GM12878 (cell line): ENCODE results near the gene BUB3. TPM values are rescaled to one million over a fixed set of nuclear protein-coding genes. Genes with fewer than 3 reads are reported as not detected.

Experiments
- ATAC-seq: fragments of 200-7000 bp; cut with Tn5 transposase; 3 replicates; pipeline ENCODE4 v1.9.1; 2020; ENCODE audit warnings: mild to moderate bottlenecking, moderate library complexity
- BruUV-seq: library from RNA; stranded (reverse); fragments of 400-500 nt; replicated peaks from 2 replicates; lab custom pipeline; 2021; lab: Mats Ljungman, UMichigan
- CTCF ChIA-PET: fragments of 300-600 bp; sonication (Branson Sonifier 250); formaldehyde crosslinking; extraction: SDS; loops from one replicate; lab custom pipeline; 2021; ENCODE audit warnings: inconsistent platforms; lab: Yijun Ruan, JAX
- POLR2A ChIA-PET: fragments of 350-600 bp; formaldehyde crosslinking; extraction: SDS; loops from one replicate; lab custom pipeline; 2021; ENCODE audit warnings: inconsistent platforms; lab: Charles Lee
- RAD21 ChIA-PET: fragments of 300-600 bp; sonication (Branson Sonifier 250); formaldehyde crosslinking; loops from one replicate; lab custom pipeline; 2023; ENCODE audit warnings: antibody characterized with exemption; ENCODE audit not compliant: unreplicated experiment; lab: Charles Lee
- SMC1A ChIA-PET: fragments of 300-600 bp; sonication (Branson Sonifier 250); formaldehyde crosslinking; loops from one replicate; lab custom pipeline; 2023; ENCODE audit not compliant: unreplicated experiment, uncharacterized antibody; lab: Charles Lee
- DNase-seq: peaks from one replicate; pipeline ENCODE4 v3.0.0-alpha.2; 2011; ENCODE audit warnings: low read depth, low spot score
- FAIRE-seq: peaks from 3 replicates; lab custom pipeline; 2011; peaks lifted over from hg19 to GRCh38; lab: Jason Lieb, UNC
- H2AFZ ChIP-seq: 2 replicates; pipeline ENCODE4 v1.6.0; 2011; ENCODE audit warnings: low read depth, low read length, control low read depth; ENCODE audit not compliant: control insufficient read depth
- H3K27ac ChIP-seq: 2 replicates; pipeline ENCODE4 v1.5.1; 2011; ENCODE audit warnings: control low read depth; ENCODE audit not compliant: control insufficient read depth, insufficient read depth
- H3K27me3 ChIP-seq, 2 experiments: replicated peaks in 1 of 2; 2 replicates each; pipeline versions ENCODE4 v1.6.0 to v1.6.1; 2011; ENCODE audit warnings: low read length in 1 of 2; ENCODE audit not compliant: control insufficient read depth in 2 of 2, insufficient read depth in 2 of 2
- H3K36me3 ChIP-seq, 2 experiments: 2 replicates each; pipeline ENCODE4 v1.5.1; 2011; ENCODE audit warnings: low read length in 1 of 2; ENCODE audit not compliant: control insufficient read depth in 2 of 2, insufficient read depth in 2 of 2
- H3K4me1 ChIP-seq: 2 replicates; pipeline ENCODE4 v1.6.1; 2011; ENCODE audit warnings: mild to moderate bottlenecking, low read length, moderate library complexity, mixed read lengths; ENCODE audit not compliant: control insufficient read depth, insufficient read depth
- H3K4me2 ChIP-seq: 2 replicates; pipeline ENCODE4 v1.6.0; 2011; ENCODE audit warnings: control low read depth; ENCODE audit not compliant: control insufficient read depth, insufficient read depth
- H3K4me3 ChIP-seq: fragments of 200-600 bp; sonication (generic); 2 replicates; pipeline ENCODE4 v1.5.1; 2016
- H3K79me2 ChIP-seq: 2 replicates; pipeline ENCODE4 v1.6.0; 2011; ENCODE audit warnings: low read length; ENCODE audit not compliant: control insufficient read depth, insufficient read depth
- H3K9ac ChIP-seq: 2 replicates; pipeline ENCODE4 v1.8.0; 2011; ENCODE audit warnings: low read length, control low read depth, mixed read lengths; ENCODE audit not compliant: control insufficient read depth, insufficient read depth
- H3K9me3 ChIP-seq: replicated peaks from 3 replicates; pipeline ENCODE4 v1.5.1; 2011; ENCODE audit warnings: mild to moderate bottlenecking, low read length; ENCODE audit not compliant: control insufficient read depth, insufficient read depth
- H4K20me1 ChIP-seq: 2 replicates; pipeline ENCODE4 v1.6.0; 2011; ENCODE audit not compliant: control insufficient read depth, insufficient read depth
- ATF3 ChIP-seq: IDR thresholded peaks from 2 replicates; pipeline ENCODE4 v1.6.1; 2011; ENCODE audit warnings: low read depth, mild to moderate bottlenecking, low read length, moderate library complexity, borderline replicate concordance; ENCODE audit errors: extremely low read depth
- BHLHE40 ChIP-seq, 2 experiments: fragments of 450-650 bp in 1 of 2; IDR thresholded peaks; 2 replicates each; pipeline ENCODE4 v1.6.1; 2011 to 2017; ENCODE audit warnings: low read depth in 2 of 2, borderline replicate concordance in 1 of 2, improper control_type of control experiment in 1 of 2, low read length in 1 of 2, mild to moderate bottlenecking in 1 of 2
- CBFB ChIP-seq: IDR thresholded peaks from 2 replicates; pipeline ENCODE4 v1.6.1; 2016; ENCODE audit warnings: antibody characterized with exemption, low read depth
- CBX3 ChIP-seq: fragments of 200-600 bp; sonication (generic); IDR thresholded peaks from 2 replicates; pipeline ENCODE4 v1.6.1; 2016; ENCODE audit warnings: low read depth, borderline replicate concordance
- EZH2 ChIP-seq: IDR thresholded peaks from 2 replicates; pipeline ENCODE4 v1.6.1; 2012; ENCODE audit warnings: low read depth, mild to moderate bottlenecking, control low read depth, inconsistent platforms, low read length, borderline replicate concordance; ENCODE audit not compliant: control insufficient read depth
- FOS ChIP-seq: IDR thresholded peaks from 3 replicates; pipeline ENCODE4 v1.6.1; 2011; ENCODE audit warnings: borderline replicate concordance; ENCODE audit not compliant: insufficient read length; ENCODE audit errors: extremely low read depth
- NFIC ChIP-seq: IDR thresholded peaks from 2 replicates; pipeline ENCODE4 v1.6.1; 2012; ENCODE audit warnings: low read depth, mild to moderate bottlenecking, inconsistent platforms, low read length, moderate library complexity
- STAT1 ChIP-seq: fragments of 450-650 bp; conservative IDR thresholded peaks from 2 replicates; pipeline ENCODE4 v1.6.1; 2014; ENCODE audit warnings: antibody characterized with exemption, mild to moderate bottlenecking
- whole genome bisulfite sequencing: methylation state at CpG from one replicate; pipeline ENCODE4 v1.1.6; 2016; ENCODE audit warnings: low lambda C conversion rate; ENCODE audit not compliant: insufficient replicate concordance, insufficient coverage; ENCODE audit errors: missing lambda C conversion rate; 5-methylcytosine and 5-hydroxymethylcytosine counted together
- in situ Hi-C: fragments of 300-500 bp; cut with MboI; formaldehyde crosslinking; loops from 9 replicates; pipeline ENCODE4 v1.14.3; 2018; ENCODE audit warnings: mixed read lengths
- intact Hi-C: fragments of 100-400 bp; cut with micrococcal nuclease; formaldehyde crosslinking; loops from one replicate; pipeline ENCODE4 v1.14.2; 2022; ENCODE audit not compliant: unreplicated experiment
- polyA plus RNA-seq, 11 experiments: library from polyadenylated mRNA; depleted of rRNA in 4 of 11; unstranded in 6 of 11; stranded (reverse) in 5 of 11; fragments of >200 nt; fragmentation: Nextera tagmentation in 4 of 11; fragmentation: Illumina TruSeq in 1 of 11; extraction: Ambion mirVana in 4 of 11; extraction: Trizol in 1 of 11; gene quantifications; 1 replicate in 1 of 11; 2 replicates in 10 of 11; pipeline versions ENCODE4 v1.2.1 to v1.2.3, GENCODE V29; 2011 to 2016; ENCODE audit warnings: inconsistent platforms in 2 of 11, missing spikeins in 2 of 11, low read depth in 1 of 11
- total RNA-seq, 4 experiments: library from RNA; depleted of rRNA in 3 of 4; stranded (reverse); fragments of >200 nt in 3 of 4; fragmentation: Illumina TruSeq in 1 of 4; extraction: Trizol in 1 of 4; gene quantifications; 2 replicates each; pipeline versions ENCODE4 v1.2.1 to v1.2.3, GENCODE V29; 2013 to 2021
- TF ChIP-seq, protein P1 (sequence below): fragments of 450-650 bp; IDR thresholded peaks from 2 replicates; pipeline ENCODE4 v1.6.1; 2018; ENCODE audit warnings: borderline replicate concordance, mild to moderate bottlenecking; ENCODE audit not compliant: partially characterized antibody
- TF ChIP-seq, protein P2 (sequence below): fragments of 450-650 bp; IDR thresholded peaks from 2 replicates; pipeline ENCODE4 v1.6.1; 2016; ENCODE audit warnings: mild to moderate bottlenecking
- TF ChIP-seq, protein P3 (sequence below): IDR thresholded peaks from 2 replicates; pipeline ENCODE4 v1.6.1; 2012; ENCODE audit warnings: low read length, inconsistent platforms

Gene BUB3
- total and polyA plus RNA-seq, 10 of the 15 experiments (the other 5 are each of a cell fraction or from before 2014, with no cell fraction given), result 260 to 1,126 (median 441) TPM

DNA sequence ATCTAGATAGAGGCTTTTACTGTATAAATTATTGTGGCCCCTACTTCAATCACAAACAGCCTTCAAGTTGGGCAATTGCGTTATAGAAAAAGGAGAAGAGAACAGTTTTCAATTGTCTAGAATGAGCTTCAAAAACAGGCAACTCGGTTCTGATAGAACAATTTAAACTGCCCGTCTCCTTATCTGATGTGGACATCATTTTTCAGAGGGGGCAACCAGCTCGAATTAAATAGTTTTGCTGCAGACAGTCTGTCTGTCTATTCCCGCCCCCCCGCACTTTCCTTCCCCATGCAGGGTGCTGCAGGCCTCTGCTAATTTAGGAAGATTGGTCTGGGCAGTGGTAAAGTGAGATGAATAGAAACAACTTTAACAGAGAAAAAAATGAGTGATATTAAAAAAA lies 58.4 kb downstream of the BUB3 start:
- Histone ChIP-seq H3K9me3 (peaks cover 3% of the 10 kb centered on the region), H3K27ac (no peak overlapping the region), H3K79me2 (no peaks in the 10 kb centered on the region), H3K9ac (no peak overlapping the region), H3K4me2 (no peak overlapping the region), H3K4me1 (no peaks in the 10 kb centered on the region), H4K20me1 (no peaks in the 10 kb centered on the region), H3K36me3 (no peaks in the 10 kb centered on the region), H2AFZ (no peak overlapping the region), H3K4me3 (no peak overlapping the region), H3K27me3 (no peaks in the 10 kb centered on the region)
- intact Hi-C loops, result no loop called here
- ChIA-PET POLR2A (no interaction called here), CTCF (interaction anchor here (1.3 to 1.4 kb wide), 2 partner anchors 10 to 165 kb away, joined by 4 read pairs; no protein-coding TSS in a partner anchor), SMC1A (interaction anchor here (0.9 kb wide), 1 partner anchor 14 kb away, joined by 3 read pairs; no protein-coding TSS in a partner anchor), RAD21 (interaction anchor here (0.9 kb wide), 1 partner anchor 79 kb away, joined by 3 read pairs; no protein-coding TSS in a partner anchor)
- DNase-seq (no peak), ATAC-seq (no peak), FAIRE-seq (no peak)
- in situ Hi-C loops, result no loop called here
- TF ChIP-seq CBFB (no peak), NFIC (no peak), STAT1 (no peak), CBX3 (no peak), ATF3 (no peak), BHLHE40 (IDR thresholded peaks at IDR 0.05; ENCODE audit: borderline replicate concordance in 1 of 2, low read depth in 2 of 2, low read length in 1 of 2) (no peak), FOS (no peak), EZH2 (no peak)
- TF ChIP-seq, protein P1, sequence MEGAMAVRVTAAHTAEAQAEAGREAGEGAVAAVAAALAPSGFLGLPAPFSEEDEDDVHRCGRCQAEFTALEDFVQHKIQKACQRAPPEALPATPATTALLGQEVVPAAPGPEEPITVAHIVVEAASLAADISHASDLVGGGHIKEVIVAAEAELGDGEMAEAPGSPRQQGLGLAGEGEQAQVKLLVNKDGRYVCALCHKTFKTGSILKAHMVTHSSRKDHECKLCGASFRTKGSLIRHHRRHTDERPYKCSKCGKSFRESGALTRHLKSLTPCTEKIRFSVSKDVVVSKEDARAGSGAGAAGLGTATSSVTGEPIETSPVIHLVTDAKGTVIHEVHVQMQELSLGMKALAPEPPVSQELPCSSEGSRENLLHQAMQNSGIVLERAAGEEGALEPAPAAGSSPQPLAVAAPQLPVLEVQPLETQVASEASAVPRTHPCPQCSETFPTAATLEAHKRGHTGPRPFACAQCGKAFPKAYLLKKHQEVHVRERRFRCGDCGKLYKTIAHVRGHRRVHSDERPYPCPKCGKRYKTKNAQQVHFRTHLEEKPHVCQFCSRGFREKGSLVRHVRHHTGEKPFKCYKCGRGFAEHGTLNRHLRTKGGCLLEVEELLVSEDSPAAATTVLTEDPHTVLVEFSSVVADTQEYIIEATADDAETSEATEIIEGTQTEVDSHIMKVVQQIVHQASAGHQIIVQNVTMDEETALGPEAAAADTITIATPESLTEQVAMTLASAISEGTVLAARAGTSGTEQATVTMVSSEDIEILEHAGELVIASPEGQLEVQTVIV, result no peak
- TF ChIP-seq, protein P2, sequence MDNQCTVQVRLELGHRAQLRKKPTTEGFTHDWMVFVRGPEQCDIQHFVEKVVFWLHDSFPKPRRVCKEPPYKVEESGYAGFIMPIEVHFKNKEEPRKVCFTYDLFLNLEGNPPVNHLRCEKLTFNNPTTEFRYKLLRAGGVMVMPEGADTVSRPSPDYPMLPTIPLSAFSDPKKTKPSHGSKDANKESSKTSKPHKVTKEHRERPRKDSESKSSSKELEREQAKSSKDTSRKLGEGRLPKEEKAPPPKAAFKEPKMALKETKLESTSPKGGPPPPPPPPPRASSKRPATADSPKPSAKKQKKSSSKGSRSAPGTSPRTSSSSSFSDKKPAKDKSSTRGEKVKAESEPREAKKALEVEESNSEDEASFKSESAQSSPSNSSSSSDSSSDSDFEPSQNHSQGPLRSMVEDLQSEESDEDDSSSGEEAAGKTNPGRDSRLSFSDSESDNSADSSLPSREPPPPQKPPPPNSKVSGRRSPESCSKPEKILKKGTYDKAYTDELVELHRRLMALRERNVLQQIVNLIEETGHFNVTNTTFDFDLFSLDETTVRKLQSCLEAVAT, result no peak
- TF ChIP-seq, protein P3, sequence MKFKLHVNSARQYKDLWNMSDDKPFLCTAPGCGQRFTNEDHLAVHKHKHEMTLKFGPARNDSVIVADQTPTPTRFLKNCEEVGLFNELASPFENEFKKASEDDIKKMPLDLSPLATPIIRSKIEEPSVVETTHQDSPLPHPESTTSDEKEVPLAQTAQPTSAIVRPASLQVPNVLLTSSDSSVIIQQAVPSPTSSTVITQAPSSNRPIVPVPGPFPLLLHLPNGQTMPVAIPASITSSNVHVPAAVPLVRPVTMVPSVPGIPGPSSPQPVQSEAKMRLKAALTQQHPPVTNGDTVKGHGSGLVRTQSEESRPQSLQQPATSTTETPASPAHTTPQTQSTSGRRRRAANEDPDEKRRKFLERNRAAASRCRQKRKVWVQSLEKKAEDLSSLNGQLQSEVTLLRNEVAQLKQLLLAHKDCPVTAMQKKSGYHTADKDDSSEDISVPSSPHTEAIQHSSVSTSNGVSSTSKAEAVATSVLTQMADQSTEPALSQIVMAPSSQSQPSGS, result no peak
- BruUV-seq, result no TSS peak
- 79% methylated on average over 6 of the region's 6 CpGs for WGBS
